PFSK-1 (cell line): Measurements from ENCODE around the gene IDH3A.

ENCODE experiments used
- FOXP2 ChIP-seq: optimal IDR thresholded peaks from 2 replicates; pipeline ENCODE3; 2011; ENCODE audit warnings: borderline replicate concordance, control low read depth, inconsistent platforms; ENCODE audit not compliant: insufficient read depth; ENCODE audit errors: extremely low read length, extremely low read depth
- POLR2AphosphoS5 ChIP-seq: IDR thresholded peaks from 2 replicates; pipeline ENCODE4 v1.6.1; 2012; ENCODE audit warnings: low read depth, mild to moderate bottlenecking, control low read depth, low read length, moderate library complexity
- SIN3A ChIP-seq: IDR thresholded peaks from 2 replicates; pipeline ENCODE4 v1.6.1; 2012; ENCODE audit warnings: mild to moderate bottlenecking, low read length, moderate library complexity, borderline replicate concordance; ENCODE audit not compliant: insufficient read depth
- TAF1 ChIP-seq: IDR thresholded peaks from 2 replicates; pipeline ENCODE4 v1.6.1; 2012; ENCODE audit warnings: low read length, control low read depth, borderline replicate concordance; ENCODE audit not compliant: insufficient read depth
- TF ChIP-seq, protein P1 (sequence below), 2 experiments: IDR thresholded peaks; 2 replicates each; pipeline versions ENCODE4 v1.6.1 to v1.8.0; 2011 to 2012; ENCODE audit warnings: low read depth in 2 of 2, low read length in 2 of 2, control low read depth in 1 of 2, inconsistent platforms in 1 of 2, mild to moderate bottlenecking in 1 of 2, moderate library complexity in 1 of 2; ENCODE audit not compliant: insufficient read depth in 1 of 2

IDH3A gene

DNA sequence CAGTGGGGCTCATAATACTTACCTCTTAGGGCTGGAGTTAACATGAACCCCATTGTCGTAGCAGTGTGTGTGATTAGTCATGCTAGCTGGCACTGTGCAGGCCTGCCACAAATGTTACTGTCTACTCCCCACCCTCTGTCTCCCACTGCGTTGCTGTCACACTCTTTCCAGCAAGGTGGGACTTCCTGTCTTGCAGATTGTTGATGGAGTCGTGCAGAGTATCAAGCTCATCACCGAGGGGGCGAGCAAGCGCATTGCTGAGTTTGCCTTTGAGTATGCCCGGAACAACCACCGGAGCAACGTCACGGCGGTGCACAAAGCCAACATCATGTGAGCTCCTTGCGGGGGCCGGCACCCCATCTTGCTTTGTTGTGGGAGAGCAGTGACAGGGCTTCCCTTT is 12.9 kb downstream of the IDH3A start:
- TF ChIP-seq TAF1: no peak
- no peak for TF ChIP-seq POLR2AphosphoS5
- TF ChIP-seq SIN3A: no peak
- TF ChIP-seq FOXP2: no peak
- TF ChIP-seq, protein P1, sequence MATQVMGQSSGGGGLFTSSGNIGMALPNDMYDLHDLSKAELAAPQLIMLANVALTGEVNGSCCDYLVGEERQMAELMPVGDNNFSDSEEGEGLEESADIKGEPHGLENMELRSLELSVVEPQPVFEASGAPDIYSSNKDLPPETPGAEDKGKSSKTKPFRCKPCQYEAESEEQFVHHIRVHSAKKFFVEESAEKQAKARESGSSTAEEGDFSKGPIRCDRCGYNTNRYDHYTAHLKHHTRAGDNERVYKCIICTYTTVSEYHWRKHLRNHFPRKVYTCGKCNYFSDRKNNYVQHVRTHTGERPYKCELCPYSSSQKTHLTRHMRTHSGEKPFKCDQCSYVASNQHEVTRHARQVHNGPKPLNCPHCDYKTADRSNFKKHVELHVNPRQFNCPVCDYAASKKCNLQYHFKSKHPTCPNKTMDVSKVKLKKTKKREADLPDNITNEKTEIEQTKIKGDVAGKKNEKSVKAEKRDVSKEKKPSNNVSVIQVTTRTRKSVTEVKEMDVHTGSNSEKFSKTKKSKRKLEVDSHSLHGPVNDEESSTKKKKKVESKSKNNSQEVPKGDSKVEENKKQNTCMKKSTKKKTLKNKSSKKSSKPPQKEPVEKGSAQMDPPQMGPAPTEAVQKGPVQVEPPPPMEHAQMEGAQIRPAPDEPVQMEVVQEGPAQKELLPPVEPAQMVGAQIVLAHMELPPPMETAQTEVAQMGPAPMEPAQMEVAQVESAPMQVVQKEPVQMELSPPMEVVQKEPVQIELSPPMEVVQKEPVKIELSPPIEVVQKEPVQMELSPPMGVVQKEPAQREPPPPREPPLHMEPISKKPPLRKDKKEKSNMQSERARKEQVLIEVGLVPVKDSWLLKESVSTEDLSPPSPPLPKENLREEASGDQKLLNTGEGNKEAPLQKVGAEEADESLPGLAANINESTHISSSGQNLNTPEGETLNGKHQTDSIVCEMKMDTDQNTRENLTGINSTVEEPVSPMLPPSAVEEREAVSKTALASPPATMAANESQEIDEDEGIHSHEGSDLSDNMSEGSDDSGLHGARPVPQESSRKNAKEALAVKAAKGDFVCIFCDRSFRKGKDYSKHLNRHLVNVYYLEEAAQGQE (IDR thresholded peaks at IDR 0.05; ENCODE audit: insufficient read depth in 1 of 2, low read depth in 2 of 2, low read length in 2 of 2): no peak

DNA sequence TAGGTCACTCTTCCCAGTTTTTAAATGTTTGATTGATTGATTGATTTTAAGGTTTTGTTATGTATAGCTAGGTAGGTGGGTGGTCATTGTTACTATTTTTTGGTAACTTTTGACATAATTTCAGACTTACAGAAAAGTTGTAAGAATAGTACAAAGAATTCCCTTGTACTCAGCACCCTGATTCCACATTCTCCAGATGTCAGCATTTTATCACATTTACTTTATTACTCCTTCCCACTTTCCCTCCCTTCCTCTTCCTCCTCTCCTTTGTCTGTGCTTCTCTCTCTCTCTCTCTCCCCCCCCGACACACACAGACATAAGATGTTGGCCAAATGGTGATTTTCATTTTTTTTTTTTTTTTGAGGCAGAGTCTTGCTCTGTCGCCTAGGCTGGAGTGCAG is 14.8 kb downstream of the IDH3A start:
- TF ChIP-seq, protein P1 (IDR thresholded peaks at IDR 0.05; ENCODE audit: insufficient read depth in 1 of 2, low read depth in 2 of 2, low read length in 2 of 2): no peak
- TF ChIP-seq TAF1 (no peak), SIN3A (no peak), FOXP2 (no peak), POLR2AphosphoS5 (no peak)

DNA sequence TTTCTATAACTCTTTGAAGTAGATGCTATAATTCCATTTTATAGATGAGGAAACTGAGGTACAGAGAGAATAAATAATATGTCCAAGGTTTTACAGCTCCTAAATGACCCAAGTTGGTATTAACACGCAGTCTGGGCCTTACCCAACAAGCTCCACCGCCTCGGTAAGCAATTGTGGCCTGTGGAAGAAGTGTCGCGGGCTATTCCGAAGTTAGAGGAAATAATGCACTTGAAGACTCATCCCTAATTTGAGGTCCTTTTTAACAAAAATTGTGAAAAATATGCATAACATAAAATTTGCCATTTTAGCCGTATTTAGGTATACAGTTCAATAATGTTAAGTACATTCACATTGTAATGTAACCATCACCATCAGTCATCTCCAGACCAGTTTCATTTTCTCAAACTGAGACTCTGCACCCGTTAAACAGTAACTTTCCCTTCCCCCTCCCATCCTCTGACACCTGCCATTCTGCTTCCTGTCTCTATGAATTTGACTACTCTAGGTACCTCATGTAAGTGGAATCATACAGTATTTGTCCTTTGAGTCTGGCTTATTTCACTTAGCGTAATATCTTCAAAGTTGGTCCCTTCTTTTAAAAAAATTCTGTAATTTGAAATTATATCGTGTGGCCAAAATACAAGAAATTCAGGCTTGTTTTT is 18.2 kb downstream of the IDH3A start:
- TF ChIP-seq SIN3A (no peak), POLR2AphosphoS5 (no peak), FOXP2 (no peak), TAF1 (no peak)
- TF ChIP-seq, protein P1 (IDR thresholded peaks at IDR 0.05; ENCODE audit: insufficient read depth in 1 of 2, low read depth in 2 of 2, low read length in 2 of 2): no peak

DNA sequence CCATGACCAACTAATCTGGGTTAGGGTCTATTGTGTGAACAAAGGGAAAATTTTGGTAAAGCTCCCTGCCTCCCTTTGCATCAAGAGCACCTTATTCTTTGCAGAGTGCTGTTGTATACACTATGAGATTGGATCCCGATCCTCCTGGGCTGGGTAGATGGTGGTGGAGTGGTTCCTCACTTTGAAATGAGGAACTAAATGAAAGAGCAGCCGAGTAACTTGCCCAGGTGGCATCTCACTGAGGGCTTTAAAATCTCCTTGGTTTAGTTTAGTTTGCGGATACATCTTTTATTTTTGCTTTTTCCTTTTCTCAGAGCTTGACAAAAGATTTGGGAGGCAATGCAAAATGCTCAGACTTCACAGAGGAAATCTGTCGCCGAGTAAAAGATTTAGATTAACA is 19.4 kb downstream of the IDH3A start:
- no peak for TF ChIP-seq TAF1
- TF ChIP-seq FOXP2: no peak
- no peak for TF ChIP-seq POLR2AphosphoS5
- TF ChIP-seq SIN3A: no peak
- TF ChIP-seq, protein P1 (IDR thresholded peaks at IDR 0.05; ENCODE audit: insufficient read depth in 1 of 2, low read depth in 2 of 2, low read length in 2 of 2): no peak
